H1 (cell line): ENCODE results near the gene METTL21C. TPM values are rescaled to one million over a fixed set of nuclear protein-coding genes. Genes with fewer than 3 reads are reported as not detected.

Source experiments
- CTCF ChIA-PET: fragments of 300-600 bp; sonication (Branson Sonifier 250); formaldehyde crosslinking; loops from one replicate; lab custom pipeline; 2021; ENCODE audit not compliant: partially characterized antibody; lab: Charles Lee
- POLR2A ChIA-PET: fragments of 300-600 bp; sonication (Branson Sonifier 250); formaldehyde crosslinking; loops from one replicate; lab custom pipeline; 2021; ENCODE audit warnings: inconsistent platforms; ENCODE audit not compliant: partially characterized antibody; lab: Charles Lee
- DNase-seq, 2 experiments: peaks; one replicate each; pipeline versions ENCODE4 v3.0.0 to v3.0.0-alpha.2; 2010 to 2022; ENCODE audit warnings: low spot score in 2 of 2, low read depth in 1 of 2, mixed read lengths in 1 of 2
- FAIRE-seq: peaks from 2 replicates; lab custom pipeline; 2011; peaks lifted over from hg19 to GRCh38; lab: Jason Lieb, UNC
- H2AFZ ChIP-seq: 2 replicates; pipeline ENCODE4 v1.8.1; 2012; ENCODE audit warnings: low read length, inconsistent platforms
- H2AK5ac ChIP-seq: 2 replicates; pipeline ENCODE4 v1.6.1; 2013; ENCODE audit warnings: low read depth, low read length
- H2BK120ac ChIP-seq: replicated peaks from 2 replicates; pipeline ENCODE3; 2013; ENCODE audit warnings: low read depth, low read length, inconsistent platforms
- H2BK12ac ChIP-seq: 2 replicates; pipeline ENCODE4 v1.6.1; 2013; ENCODE audit warnings: low read depth, low read length
- H2BK15ac ChIP-seq: 2 replicates; pipeline ENCODE4 v1.6.1; 2013; ENCODE audit warnings: low read length
- H2BK20ac ChIP-seq: 2 replicates; pipeline ENCODE4 v1.6.1; 2013; ENCODE audit warnings: low read length
- H2BK5ac ChIP-seq: 2 replicates; pipeline ENCODE4 v1.6.1; 2013; ENCODE audit warnings: low read depth, low read length
- H3K14ac ChIP-seq: 2 replicates; pipeline ENCODE4 v1.6.1; 2013; ENCODE audit warnings: inconsistent platforms; ENCODE audit not compliant: insufficient read length
- H3K18ac ChIP-seq: 2 replicates; pipeline ENCODE4 v1.6.1; 2013; ENCODE audit warnings: low read length; ENCODE audit errors: extremely low read depth
- H3K23ac ChIP-seq: 2 replicates; pipeline ENCODE4 v1.6.1; 2013; ENCODE audit warnings: inconsistent platforms; ENCODE audit not compliant: insufficient read length
- H3K23me2 ChIP-seq: 2 replicates; pipeline ENCODE4 v1.6.1; 2013; ENCODE audit warnings: low read depth, low read length
- H3K27ac ChIP-seq: 2 replicates; pipeline ENCODE4 v1.6.1; 2011; ENCODE audit warnings: low read depth, low read length, inconsistent platforms
- H3K27me3 ChIP-seq, 4 experiments: replicated peaks in 1 of 4; 1 replicate in 1 of 4; 2 replicates in 3 of 4; pipeline versions ENCODE4 v1.6.1 to v1.8.1; 2011 to 2013; ENCODE audit warnings: low read length in 3 of 4, mild to moderate bottlenecking in 3 of 4, inconsistent platforms in 2 of 4, mixed read lengths in 2 of 4, moderate library complexity in 1 of 4; ENCODE audit not compliant: control insufficient read depth in 3 of 4, insufficient read depth in 3 of 4; ENCODE audit errors: extremely low read depth in 1 of 4
- H3K36me3 ChIP-seq, 4 experiments: 2 replicates each; pipeline versions ENCODE4 v1.6.1 to v1.8.1; 2011 to 2013; ENCODE audit warnings: mild to moderate bottlenecking in 4 of 4, low read length in 3 of 4, moderate library complexity in 2 of 4, control low read depth in 1 of 4, inconsistent platforms in 1 of 4; ENCODE audit not compliant: insufficient read depth in 4 of 4, control insufficient read depth in 2 of 4
- H3K4ac ChIP-seq: replicated peaks from 2 replicates; pipeline ENCODE3; 2013; ENCODE audit warnings: low read length, low read depth, mixed read lengths, inconsistent platforms; ENCODE audit not compliant: insufficient read length
- H3K4me1 ChIP-seq, 4 experiments: replicated peaks in 1 of 4; 1 replicate in 1 of 4; 2 replicates in 3 of 4; pipeline versions ENCODE4 v1.6.1 to v1.8.1; 2011 to 2013; ENCODE audit warnings: low read length in 3 of 4, inconsistent platforms in 2 of 4, mixed read lengths in 1 of 4; ENCODE audit not compliant: insufficient read depth in 4 of 4, control insufficient read depth in 3 of 4
- H3K4me2 ChIP-seq, 2 experiments: 2 replicates each; pipeline versions ENCODE4 v1.6.1 to v1.8.1; 2011 to 2013; ENCODE audit warnings: low read depth in 2 of 2, low read length in 2 of 2, control low read depth in 1 of 2, inconsistent platforms in 1 of 2, mild to moderate bottlenecking in 1 of 2; ENCODE audit not compliant: insufficient read depth in 1 of 2
- H3K4me3 ChIP-seq, 4 experiments: fragments of 200-600, 300-600 bp in 1 of 4; sonication (generic), shearing (Covaris generic), sonication (Bioruptor Twin) in 1 of 4; 2 replicates each; pipeline versions ENCODE4 v1.5.1 to v1.8.1; 2011 to 2016; ENCODE audit warnings: low read length in 4 of 4, low read depth in 3 of 4, control low read depth in 2 of 4, inconsistent platforms in 2 of 4, mild to moderate bottlenecking in 2 of 4, mixed read lengths in 1 of 4, moderate library complexity in 1 of 4; ENCODE audit not compliant: insufficient read depth in 2 of 4; ENCODE audit errors: extremely low read depth in 1 of 4
- H3K56ac ChIP-seq: replicated peaks from 2 replicates; pipeline ENCODE3; 2013; ENCODE audit warnings: low read depth, mild to moderate bottlenecking, mixed read lengths, low read length, inconsistent platforms; ENCODE audit not compliant: insufficient read length
- H3K79me1 ChIP-seq: 2 replicates; pipeline ENCODE4 v1.6.1; 2013; ENCODE audit warnings: low read depth, low read length, control low read depth
- H3K79me2 ChIP-seq, 2 experiments: 2 replicates each; pipeline versions ENCODE4 v1.6.1 to v1.8.1; 2012 to 2013; ENCODE audit warnings: low read length in 2 of 2, mild to moderate bottlenecking in 2 of 2, inconsistent platforms in 1 of 2; ENCODE audit not compliant: insufficient read depth in 2 of 2, control insufficient read depth in 1 of 2
- H3K9ac ChIP-seq, 4 experiments: replicated peaks in 1 of 4; 1 replicate in 1 of 4; 2 replicates in 3 of 4; pipeline versions ENCODE4 v1.6.1 to v1.8.1; 2011 to 2013; ENCODE audit warnings: low read depth in 3 of 4, low read length in 3 of 4, control low read depth in 2 of 4, mild to moderate bottlenecking in 2 of 4, moderate library complexity in 2 of 4, inconsistent platforms in 1 of 4; ENCODE audit errors: extremely low read depth in 1 of 4
- H3K9me3 ChIP-seq, 2 experiments: 2 replicates each; pipeline versions ENCODE4 v1.6.1 to v1.8.1; 2012 to 2013; ENCODE audit warnings: mild to moderate bottlenecking in 2 of 2, moderate library complexity in 2 of 2, control low read depth in 1 of 2, inconsistent platforms in 1 of 2, low read depth in 1 of 2, low read length in 1 of 2, mixed read lengths in 1 of 2; ENCODE audit not compliant: insufficient read depth in 2 of 2
- H4K20me1 ChIP-seq, 2 experiments: replicated peaks in 1 of 2; 2 replicates each; pipeline versions ENCODE3 to v1.8.1; 2011 to 2013; ENCODE audit warnings: inconsistent platforms in 2 of 2, low read length in 2 of 2, mild to moderate bottlenecking in 1 of 2; ENCODE audit not compliant: insufficient read depth in 2 of 2, control insufficient read depth in 1 of 2
- H4K5ac ChIP-seq: 2 replicates; pipeline ENCODE4 v1.6.1; 2013; ENCODE audit warnings: low read length, low read depth, mixed read lengths, inconsistent platforms; ENCODE audit not compliant: insufficient read length
- H4K8ac ChIP-seq: 2 replicates; pipeline ENCODE4 v1.8.0; 2013; ENCODE audit warnings: mild to moderate bottlenecking, moderate library complexity, low read length, inconsistent platforms; ENCODE audit not compliant: insufficient read depth; ENCODE audit errors: extremely low read depth
- H4K91ac ChIP-seq: replicated peaks from 2 replicates; pipeline ENCODE3; 2013; ENCODE audit warnings: low read length, mixed read lengths, inconsistent platforms; ENCODE audit not compliant: insufficient read length
- KDM1A ChIP-seq: fragments of 200-600, 300-600 bp; sonication (generic); IDR thresholded peaks from 2 replicates; pipeline ENCODE4 v1.7.1; 2016; ENCODE audit warnings: mild to moderate bottlenecking, low read length, borderline replicate concordance
- MAFK ChIP-seq: IDR thresholded peaks from 2 replicates; pipeline ENCODE4 v1.6.1; 2012; ENCODE audit warnings: low read depth, mild to moderate bottlenecking, improper control_type of control experiment, low read length
- NANOG ChIP-seq: IDR thresholded peaks from 2 replicates; pipeline ENCODE4 v1.6.1; 2011; ENCODE audit warnings: low read length, low read depth, mild to moderate bottlenecking, inconsistent platforms; ENCODE audit not compliant: insufficient read depth, poor library complexity, severe bottlenecking
- RBBP5 ChIP-seq: IDR thresholded peaks from 2 replicates; pipeline ENCODE4 v1.7.1; 2012; ENCODE audit warnings: low read depth, mild to moderate bottlenecking, inconsistent platforms, low read length, moderate library complexity, borderline replicate concordance
- SP1 ChIP-seq: IDR thresholded peaks from 2 replicates; pipeline ENCODE4 v1.6.1; 2011; ENCODE audit warnings: low read depth, low read length
- TCF12 ChIP-seq: IDR thresholded peaks from 2 replicates; pipeline ENCODE4 v1.6.1; 2011; ENCODE audit warnings: low read depth, mild to moderate bottlenecking, low read length
- WGBS, 2 experiments: shearing (Covaris generic) in 1 of 2; methylation state at CpG; one replicate each; pipeline versions ENCODE4 v1.1.6 to v1.1.7; 2013 to 2015; ENCODE audit warnings: low lambda C conversion rate in 2 of 2, mixed read lengths in 2 of 2, inconsistent platforms in 1 of 2, low coverage in 1 of 2, missing lambda C conversion rate in 1 of 2; ENCODE audit not compliant: insufficient replicate concordance in 2 of 2, insufficient coverage in 1 of 2, insufficient read length in 1 of 2; ENCODE audit errors: extremely low coverage in 1 of 2, missing lambda C conversion rate in 1 of 2; 5-methylcytosine and 5-hydroxymethylcytosine counted together
- polyA plus RNA-seq, 7 experiments: library from polyadenylated mRNA; depleted of rRNA in 3 of 7; stranded (reverse) in 5 of 7; unstranded in 2 of 7; fragments of >200 nt in 5 of 7; fragments of 200-250 nt in 2 of 7; gene quantifications; 1 replicate in 5 of 7; 2 replicates in 1 of 7; 4 replicates in 1 of 7; pipeline versions ENCODE4 v1.2.1 to v1.2.3, GENCODE V29; 2011 to 2013; ENCODE audit warnings: missing spikeins in 2 of 7, mixed read lengths in 2 of 7
- total RNA-seq: library from RNA; stranded (reverse); fragmentation: NEBNext Ultra II Directional; extraction: Animal tissue kit (Norgen Biotek cat#: 25700); gene quantifications from 2 replicates; pipeline ENCODE4 v1.2.1, GENCODE V29; 2021

METTL21C gene
- total and polyA plus RNA-seq, 2 of the 8 experiments (the other 6 are each of a cell fraction or from before 2014, with no cell fraction given), result not detected

DNA sequence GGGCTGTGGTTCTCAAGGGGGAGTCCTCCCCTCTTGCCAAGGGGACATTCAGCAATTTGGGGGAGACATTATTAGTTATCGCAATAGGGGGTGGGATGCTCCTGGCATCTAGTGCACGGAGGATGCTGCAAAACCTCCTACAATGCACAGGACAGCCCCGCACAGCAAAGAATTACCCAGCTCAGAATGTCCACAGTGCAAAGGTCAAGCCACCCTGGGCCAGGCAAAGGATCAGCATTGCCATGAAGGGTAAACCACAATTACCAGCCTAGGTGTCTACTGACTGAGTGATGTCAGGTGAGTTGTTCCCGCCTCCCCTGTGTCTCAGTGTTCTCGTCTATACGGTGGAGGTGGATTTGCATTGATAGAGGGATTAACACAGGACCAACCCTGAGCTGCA lies 2.4 kb upstream of the METTL21C start:
- Histone ChIP-seq H3K4me3 (no peak overlapping the region), H3K23me2 (no peaks in the 10 kb centered on the region; the same call in 1 of the 2 replicates), H3K79me2 (no peaks in the 10 kb centered on the region), H4K20me1 (no peaks in the 10 kb centered on the region), H3K79me1 (no peaks in the 10 kb centered on the region), H3K4me2 (no peak overlapping the region), H3K18ac (no peak overlapping the region), H4K91ac (no peak overlapping the region), H2BK15ac (no peak overlapping the region), H2AFZ (no peak overlapping the region; the same call in 1 of the 2 replicates), H2BK120ac (no peak overlapping the region), H3K9me3 (peaks cover 0 to 5% of the 10 kb centered on the region in 2 experiments; a peak in 1 of 4 replicates), H3K27ac (no peak overlapping the region), H3K4me1 (peaks cover 0 to 8% (median under 1%) of the 10 kb centered on the region in 4 experiments; a peak in 3 of 7 replicates), H3K4ac (no peak overlapping the region), H3K36me3 (no peaks in the 10 kb centered on the region), H4K5ac (no peak overlapping the region), H2BK5ac (no peak overlapping the region), H4K8ac (no peak overlapping the region), H2BK20ac (no peak overlapping the region), H3K56ac (no peak overlapping the region), H3K23ac (no peak overlapping the region), H3K27me3 (no peaks in the 10 kb centered on the region), H3K9ac (no peak overlapping the region), H2BK12ac (0 out of 2 replicates have a peak overlapping the region, but pooled peaks have one; percentile 39), H2AK5ac (0 out of 2 replicates have a peak overlapping the region, but pooled peaks have one; percentile 24), H3K14ac (no peak overlapping the region)
- ChIA-PET CTCF (interaction anchor here (0.7 to 1.8 kb wide), 4 partner anchors 8 to 150 kb away, joined by 3 to 6 read pairs (median 3); no protein-coding TSS in a partner anchor), POLR2A (no interaction called here)
- FAIRE-seq, result no peak
- TF ChIP-seq RBBP5 (no peak), NANOG (no peak), KDM1A (no peak), SP1 (no peak), MAFK (no peak), TCF12 (no peak)
- DNase-seq, result no peak
- WGBS, 2 experiments, result 87% methylated on average over 6 of the region's 6 CpGs; no CpG with 5 or more reads in 1 of the 2 experiments
